NCI-H460 (cell line): ENCODE data around the gene APOBEC4. TPM values are rescaled to one million over a fixed set of nuclear protein-coding genes. Genes with fewer than 3 reads are reported as not detected.
"Not testable (repeated sequence)": the region's sequence is repeated elsewhere in the genome, so short reads cannot be mapped to it uniquely, and the experiment has no call there.

Experiments
- DNase-seq: peaks from one replicate; pipeline ENCODE4 v3.0.0-alpha.2; 2016; ENCODE audit warnings: low read depth; ENCODE audit errors: extremely low read depth
- polyA plus RNA-seq: library from polyadenylated mRNA; depleted of rRNA; stranded (reverse); fragments of >200 nt; gene quantifications from 2 replicates; pipeline ENCODE4 v1.2.3, GENCODE V29; 2014; cell fraction: nucleus; rRNA removed
- total RNA-seq: library from RNA; depleted of rRNA; stranded (reverse); fragments of >200 nt; shearing (Covaris generic); gene quantifications from 2 replicates; pipeline ENCODE4 v1.2.3, GENCODE V29; 2014; rRNA removed

Gene APOBEC4, protein sequence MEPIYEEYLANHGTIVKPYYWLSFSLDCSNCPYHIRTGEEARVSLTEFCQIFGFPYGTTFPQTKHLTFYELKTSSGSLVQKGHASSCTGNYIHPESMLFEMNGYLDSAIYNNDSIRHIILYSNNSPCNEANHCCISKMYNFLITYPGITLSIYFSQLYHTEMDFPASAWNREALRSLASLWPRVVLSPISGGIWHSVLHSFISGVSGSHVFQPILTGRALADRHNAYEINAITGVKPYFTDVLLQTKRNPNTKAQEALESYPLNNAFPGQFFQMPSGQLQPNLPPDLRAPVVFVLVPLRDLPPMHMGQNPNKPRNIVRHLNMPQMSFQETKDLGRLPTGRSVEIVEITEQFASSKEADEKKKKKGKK
- total RNA-seq, result not detected in 2 replicates
- polyA plus RNA-seq, result not detected in 2 replicates

DNA sequence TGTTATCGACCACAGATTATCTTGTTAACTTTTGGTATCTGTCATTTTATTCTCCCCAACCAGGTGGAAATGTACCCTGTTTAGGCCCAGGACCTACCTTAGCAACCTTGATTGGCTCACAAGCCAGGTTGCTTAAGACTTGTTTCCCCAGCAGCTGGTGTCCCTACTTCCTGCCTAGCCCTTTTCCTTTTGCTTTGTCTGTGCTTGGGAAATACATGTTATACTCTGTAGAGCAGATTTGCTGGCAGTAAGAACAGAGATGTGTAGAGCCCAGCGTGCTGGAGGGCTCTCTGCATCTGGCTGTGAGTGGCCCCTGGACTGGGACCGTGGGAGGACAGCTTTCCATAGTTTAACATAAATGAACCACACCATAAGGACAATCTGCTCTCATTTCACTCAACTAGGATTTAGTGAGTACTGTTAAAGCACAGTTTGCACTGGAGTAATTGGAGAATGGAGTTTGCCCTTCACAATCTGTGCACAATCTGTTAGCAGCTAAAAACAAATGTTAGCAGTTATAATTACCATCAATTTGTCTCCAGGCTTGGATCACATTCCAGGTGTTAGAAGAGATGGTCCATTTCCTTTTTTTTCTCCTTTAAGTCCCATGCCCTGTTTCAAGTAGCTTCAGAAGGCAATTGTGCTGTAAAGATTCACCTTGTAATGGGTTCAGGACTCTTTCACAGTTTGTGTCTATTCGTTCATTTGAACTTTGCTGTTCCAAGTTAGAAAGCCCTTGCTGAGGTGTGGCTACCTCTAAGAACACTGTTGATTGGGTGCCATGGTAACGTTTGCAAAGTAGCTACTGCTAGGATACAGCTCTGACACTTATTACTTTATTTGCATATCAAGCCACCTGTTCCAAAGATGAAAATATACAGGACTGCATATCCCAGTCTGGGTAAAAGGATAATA lies at the start of gene APOBEC4:
TSS of gene APOBEC4 (minus strand) at position 770 of the 915 bp plus-strand sequence. CDS start 4,535 bp downstream, outside the sequence.
- no peak for DNase-seq

DNA sequence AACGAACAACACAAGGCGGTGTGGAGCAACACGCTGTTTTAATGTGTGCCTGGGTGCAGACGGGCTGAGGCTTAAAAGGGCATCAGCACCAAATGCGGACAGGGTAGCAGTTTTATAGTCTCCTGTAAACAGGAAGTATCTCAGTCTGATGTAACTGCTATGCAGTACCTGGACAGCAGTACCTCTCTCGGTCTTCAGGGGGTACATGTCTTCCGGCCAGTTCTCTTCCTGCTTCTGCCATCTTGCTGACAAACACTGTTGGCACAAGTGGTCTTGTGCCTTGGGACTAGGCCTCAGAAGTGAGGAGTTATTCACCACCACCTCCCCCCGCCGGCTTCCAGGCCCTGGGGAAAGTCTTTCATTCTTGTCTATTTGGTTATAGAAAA lies 49.7 kb upstream of the APOBEC4 start:
- DNase-seq, result no peak

DNA sequence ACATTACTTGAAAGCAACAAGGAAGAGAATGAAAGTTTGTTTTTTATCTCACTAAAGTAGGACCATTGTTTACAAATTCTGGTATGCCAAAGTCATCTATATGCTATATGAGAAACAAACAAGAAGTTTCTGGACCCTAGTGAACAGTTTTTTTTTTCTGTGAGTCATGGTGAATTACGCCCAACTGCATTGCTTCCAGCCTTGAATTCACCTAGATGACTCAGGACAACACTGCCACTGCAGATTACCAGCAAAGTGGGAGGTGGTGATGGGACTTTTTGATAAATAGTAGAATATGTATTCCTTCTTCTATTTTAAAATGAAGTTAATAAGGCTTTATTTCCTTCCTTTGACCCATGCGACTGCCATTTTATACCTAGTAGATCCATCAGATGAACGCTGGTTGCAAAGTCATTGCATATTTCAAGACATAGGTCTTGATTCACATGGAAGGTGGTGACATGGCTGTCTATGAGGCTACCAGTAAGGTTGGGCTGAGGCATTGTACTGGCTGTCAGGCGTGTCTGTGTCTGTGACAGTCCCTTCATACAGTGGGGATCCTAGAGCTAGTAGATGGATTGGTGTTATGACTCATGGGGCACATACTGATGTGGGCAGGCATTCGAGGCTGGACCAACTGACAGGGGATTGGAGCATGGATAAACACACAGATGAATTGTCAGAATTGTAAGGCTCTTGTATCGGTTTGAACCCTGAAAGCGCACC lies 49.1 kb upstream of the APOBEC4 start:
- no peak for DNase-seq

DNA sequence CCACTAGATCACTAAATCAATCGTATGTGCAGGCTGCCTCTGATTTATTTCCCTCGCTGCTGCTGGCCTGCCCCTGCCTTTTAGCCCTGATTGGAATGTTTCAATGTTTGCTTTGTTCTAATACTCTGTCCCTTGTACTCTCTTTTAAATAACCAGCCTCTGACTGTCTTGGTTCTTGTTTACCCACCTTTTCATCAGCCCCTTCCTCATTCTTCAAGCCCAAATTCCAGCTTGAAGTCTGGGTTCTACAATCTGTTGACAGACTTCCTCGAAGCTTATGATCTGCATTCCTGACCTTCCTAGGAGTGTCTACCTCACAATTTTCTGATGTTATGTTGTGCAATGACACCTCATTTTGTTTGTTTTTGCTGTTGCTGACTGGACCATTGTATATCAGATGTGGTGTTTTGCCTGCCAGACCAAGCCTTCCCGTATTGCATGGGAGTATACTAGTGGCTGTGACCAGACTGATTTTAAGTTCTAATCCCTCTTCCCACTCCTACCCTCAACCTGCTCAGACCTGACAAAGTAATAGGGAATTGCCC lies 46.6 kb upstream of the APOBEC4 start:
- DNase-seq, result peak; percentile 7

DNA sequence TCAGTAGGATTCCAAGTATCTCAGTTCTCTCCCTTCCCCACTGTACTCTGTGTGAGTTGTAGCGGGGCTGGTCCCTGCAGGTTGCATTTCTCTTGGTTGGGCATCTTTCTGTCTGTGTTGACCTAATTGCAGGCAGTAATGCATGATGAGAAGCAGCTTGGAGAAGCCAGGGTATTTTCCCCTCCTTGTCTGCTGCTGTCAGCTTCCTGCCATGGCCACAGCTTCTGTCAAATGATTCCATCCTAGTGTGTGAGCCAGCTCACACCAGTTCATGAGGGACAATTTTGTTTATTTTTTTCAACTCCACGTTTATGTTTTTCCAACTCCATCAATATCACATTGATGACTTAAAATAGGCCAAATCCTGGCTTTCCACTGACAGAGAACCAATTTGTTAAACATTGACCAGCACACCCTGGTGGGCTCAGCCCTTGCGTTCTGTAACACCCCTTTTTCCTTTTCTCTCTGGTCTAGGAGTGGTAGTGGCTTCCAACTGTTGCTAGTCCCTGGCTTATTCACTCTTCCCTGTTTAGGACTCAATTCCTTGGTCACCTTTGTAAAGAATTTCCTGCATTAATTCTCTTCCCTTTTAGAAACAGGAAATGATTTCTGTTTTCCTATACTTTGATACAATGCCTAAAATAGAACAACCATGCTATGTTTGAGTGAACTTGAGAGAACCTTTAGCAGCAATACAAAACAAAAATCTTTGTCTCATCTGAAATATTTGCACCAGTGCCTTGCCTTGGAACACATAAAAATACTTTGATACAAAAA lies 44.9 kb upstream of the APOBEC4 start:
- DNase-seq, result no peak

DNA sequence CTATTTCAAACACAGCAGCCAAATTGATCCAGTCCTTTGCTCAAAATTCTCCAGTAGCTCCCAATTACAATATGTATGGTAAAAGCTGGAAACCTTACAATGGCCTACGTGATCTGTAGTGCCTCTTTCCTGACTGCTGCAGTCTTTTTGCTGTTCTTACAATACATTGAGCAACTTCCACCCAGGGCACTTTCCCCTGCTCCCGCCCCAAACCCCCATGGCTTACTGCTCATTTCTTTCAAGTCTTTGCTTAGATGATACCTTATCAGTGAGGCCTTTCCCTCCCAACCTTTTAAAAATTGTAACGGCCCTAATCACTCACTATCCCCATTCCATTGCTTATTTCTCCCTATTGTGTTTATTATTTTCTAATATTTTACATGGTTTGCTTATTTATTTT lies 43.9 kb upstream of the APOBEC4 start:
- DNase-seq, result no peak

DNA sequence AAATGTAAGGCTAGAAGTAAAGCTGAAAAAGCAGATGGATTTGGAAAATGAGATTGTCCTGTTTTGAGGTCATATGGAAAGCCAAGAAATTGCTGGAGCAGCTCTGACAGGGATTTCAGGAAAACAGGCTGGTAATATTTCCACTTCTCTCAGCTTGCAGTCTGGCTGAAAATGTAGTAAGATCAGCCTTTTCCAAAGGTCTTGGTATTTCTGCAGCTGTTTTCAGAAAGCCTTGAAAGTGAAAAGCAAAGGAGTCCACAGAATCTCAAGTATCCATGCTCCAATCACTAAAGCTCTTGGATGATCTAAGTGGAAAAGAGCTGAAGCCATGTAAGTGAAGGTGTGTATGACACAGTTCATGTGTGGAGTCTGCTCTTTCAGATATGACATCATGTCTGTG lies 41.6 kb upstream of the APOBEC4 start:
- DNase-seq, result no peak

DNA sequence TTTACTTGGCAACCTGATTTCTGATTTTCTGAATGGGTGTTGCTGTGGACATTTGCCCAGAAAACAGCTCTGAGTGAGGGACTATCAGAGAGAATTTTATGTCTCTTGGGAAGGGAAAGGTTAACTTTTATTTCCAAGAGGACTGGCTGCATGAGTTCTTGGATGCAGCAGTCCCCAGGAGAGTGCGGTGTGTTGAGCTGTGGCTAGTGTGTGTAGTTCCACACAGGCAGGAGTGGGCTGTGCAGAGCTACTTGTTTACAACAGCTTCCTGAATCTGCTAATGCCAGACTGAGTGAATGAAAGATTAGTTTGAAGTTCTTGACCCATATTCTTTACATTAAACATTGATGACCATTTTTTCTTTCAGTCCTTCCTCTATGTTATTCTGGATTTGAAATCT lies 41.0 kb upstream of the APOBEC4 start:
- no peak for DNase-seq

DNA sequence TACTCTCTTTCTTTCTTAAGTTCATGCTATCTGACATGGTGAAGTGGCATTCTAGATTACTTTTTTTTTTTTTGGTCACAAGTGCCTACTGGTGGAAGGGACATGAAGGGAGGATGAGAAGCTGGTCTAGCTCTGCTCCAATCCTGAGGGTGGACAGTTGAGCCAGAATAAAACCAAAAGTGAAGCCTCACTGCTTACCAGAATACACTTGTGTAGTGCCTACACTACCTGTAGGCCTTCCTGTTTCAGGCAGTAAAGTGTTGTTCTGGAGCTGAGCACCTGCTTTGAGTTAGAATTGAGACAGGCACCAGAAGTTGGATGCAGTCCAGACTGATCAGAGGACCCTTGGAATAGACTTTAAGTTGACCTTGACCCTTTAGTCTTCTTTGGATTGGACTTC lies 40.4 kb upstream of the APOBEC4 start:
- no peak for DNase-seq

DNA sequence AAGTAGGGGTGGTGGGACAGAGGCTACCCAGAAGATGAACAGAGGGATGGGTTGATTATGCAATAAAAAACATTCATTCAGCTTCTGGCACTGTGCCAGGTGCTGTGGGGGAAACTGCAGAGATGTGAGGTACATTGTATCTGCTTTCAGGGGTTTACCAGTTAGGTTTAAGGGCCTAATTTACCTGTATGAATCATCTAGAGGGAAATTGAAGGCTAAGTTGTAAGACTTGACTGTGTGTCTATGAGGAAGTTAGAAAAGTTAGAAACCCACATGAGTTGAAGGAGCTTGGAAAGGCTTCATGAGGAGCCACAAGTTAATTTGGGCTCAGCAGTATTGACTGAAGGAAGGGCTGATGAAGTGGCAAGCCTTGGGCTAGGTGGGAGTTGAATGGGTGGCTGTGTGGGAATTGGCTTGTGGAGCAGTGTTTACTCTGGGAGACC lies 36.7 kb upstream of the APOBEC4 start:
- no peak for DNase-seq

DNA sequence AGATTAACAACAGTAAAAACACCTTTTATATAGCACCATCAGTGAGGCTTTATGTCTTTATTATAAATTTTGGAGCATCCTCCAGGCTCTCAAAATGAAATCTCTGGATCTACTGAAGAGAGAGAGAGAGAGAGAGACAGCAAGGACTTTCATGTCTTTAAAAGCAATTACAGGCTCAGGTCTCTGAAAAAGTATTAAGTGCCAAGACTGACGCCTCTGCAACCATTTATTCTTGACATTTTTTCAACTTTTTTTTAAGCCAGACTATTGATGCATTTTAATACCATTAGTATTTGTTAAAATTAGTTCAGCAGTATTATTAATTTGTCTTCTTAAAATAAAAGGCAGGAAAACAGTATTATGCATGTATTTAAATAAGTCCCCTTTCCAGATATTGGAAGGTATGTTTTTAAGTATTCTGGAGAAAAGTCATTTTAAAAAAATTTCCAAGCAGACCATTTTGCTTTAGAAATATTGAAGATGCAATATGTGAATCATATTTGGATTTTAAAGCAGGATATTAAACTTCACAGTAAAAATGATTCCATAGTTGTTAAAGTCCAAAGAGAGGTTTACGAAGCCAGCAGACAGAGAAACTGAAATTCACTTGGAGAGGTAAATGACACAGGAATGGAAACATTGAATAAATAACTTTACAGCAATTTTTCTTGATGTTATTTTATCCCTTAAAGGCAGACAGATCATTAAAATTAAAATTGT lies 35.4 kb upstream of the APOBEC4 start:
- DNase-seq, result no peak

DNA sequence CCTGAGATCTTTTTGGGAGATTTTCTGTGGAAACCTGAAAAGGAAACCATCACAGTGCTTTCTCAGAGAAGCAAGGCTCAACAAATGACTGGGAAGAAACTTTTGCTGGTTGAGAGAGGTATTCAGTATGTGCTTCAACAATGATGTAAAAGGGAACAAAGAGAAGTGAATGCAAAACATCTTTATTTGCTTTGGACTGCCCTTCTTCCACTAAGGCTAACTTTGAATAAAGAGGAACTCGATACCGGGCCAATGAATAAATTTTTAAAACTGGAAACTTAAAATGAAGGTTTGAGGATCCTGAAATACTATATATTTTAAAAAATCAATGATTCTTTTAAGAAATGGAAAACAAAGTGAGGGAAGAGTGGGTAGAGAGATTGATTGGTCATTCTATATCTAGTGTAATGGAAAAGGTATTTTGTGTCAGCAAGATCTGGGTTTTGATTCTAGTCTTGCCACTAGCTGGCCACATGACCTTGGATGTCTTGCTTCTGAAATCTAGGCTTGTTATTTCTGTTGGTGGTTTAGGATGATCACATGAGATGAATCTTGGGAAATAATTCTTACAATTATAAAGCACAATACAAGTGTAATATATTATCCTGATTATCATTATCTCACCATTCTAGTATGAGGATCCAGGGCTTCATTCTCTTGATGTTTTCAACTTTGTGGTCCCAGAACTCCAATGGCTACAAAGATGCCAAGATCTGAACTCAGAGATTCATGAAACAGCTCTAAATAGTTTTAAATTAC lies 34.6 kb upstream of the APOBEC4 start:
- no peak for DNase-seq

DNA sequence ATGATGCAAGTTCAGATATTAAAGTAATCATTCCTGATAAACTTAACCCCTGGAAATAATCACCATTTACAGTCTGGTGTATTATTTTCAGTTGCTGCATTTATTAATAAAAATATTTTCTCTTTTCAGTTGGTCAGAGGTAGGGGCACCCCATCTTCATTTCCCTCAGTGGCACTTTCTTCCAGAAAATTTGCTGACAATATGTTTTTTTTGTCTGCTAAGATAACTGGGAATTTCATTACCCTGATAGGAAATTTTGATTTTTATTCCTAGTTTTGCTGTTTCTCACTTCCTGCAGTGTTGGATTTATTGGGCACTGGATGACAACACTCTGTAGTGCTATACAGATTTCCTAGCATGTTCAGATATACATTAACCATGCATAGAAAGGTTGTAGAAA lies 33.1 kb upstream of the APOBEC4 start:
- DNase-seq, result no peak

DNA sequence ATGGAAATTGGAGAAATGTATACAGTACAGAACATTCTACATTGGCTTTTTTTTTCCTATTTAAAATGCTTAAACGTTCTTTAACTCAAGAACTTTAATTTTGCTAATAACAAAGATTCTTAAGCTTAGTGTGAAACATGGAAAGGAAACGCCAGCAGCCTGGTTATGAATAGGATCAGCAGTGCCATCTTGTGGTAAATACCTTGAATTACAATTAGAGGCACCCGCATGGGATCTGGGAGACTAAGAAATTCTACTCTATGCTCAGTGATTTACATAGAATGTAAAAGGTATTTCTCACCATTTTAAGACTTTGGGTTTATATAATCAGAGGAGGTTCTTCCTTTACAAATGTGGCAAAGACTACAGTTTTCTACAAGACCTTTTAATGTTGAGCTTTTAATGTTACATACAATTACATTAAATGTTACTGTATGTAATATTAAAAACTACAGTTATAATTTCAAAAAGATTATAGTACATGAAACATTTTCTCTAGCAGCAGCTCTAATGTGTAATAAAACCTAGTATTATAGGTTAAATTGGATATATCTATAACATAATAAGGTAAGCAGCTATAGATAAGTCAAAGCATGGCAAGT lies 32.1 kb upstream of the APOBEC4 start:
- peak; percentile 71 for DNase-seq

DNA sequence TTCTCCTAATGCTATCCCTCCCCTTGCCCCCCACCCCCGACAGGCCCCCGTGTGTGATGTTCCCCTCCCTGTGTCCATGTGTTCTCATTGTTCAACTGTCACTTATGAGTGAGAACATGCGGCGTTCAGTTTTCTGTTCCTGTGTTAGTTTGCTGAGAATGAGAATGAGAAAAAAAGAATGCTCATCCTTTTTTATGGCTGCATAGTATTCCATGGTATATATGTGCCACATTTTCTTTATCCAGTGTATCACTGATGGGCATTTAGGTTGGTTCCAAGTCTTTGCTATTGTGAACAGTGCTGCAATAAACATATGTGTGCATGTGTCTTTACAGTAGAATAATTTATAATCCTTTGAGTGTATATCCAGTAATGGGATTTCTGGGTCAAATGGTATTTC lies 26.2 kb upstream of the APOBEC4 start:
- DNase-seq, result not testable (repeated sequence)

DNA sequence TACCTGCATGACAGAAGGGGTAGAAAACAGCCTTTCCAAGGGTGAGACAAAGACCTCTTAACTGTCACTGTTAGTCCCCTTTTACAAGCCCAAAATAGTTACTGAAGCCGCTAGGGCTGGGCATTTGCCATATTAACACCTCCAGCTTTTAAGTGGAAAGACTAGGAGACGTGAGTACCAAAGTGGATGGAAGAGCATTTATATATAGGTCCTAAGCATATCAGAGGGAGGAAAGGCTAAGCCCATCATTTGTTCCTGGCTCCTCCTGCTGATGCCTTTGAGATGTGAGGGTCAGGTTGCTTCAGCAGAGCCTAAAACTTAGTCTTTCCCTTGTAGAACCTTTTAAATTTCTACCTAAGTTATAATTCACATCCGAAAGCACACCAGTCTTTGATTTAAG lies 25.7 kb upstream of the APOBEC4 start:
- DNase-seq, result no peak

DNA sequence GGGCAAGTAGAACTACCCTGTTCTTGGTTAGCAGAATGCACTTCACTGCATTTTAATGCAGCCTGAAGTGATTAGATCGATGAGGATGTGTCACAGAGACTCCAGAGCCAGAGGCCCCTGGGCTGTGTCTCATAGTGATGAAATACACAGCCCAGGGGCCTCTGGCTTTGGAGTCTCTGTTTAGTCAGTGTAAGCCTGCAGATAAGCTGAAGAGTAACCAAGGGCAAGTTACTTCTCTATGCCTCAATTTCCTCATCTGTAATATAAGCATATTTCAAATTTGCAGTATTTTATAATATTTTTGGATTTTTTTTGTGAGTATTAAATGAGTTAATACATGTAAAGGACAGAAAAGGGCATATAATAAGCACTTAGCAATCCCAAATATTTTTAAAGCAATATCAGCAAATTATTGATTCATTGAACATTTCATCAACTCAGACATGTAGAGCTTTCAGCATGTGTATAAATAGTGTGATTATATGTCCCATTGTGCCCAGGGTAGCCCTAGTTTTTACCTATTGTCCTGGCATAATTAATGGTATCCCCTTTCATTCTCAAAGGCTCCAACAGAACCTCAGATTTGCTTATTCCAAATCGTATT lies 23.6 kb upstream of the APOBEC4 start:
- DNase-seq, result no peak
